Astrocyte of the spinal cord (primary cell): ENCODE measurements around the gene KRTAP10-10.
"Not testable (repeated sequence)": the region's sequence is repeated elsewhere in the genome, so short reads cannot be mapped to it uniquely, and the experiment has no call there.

Experiments
- DNase-seq: peaks from one replicate; pipeline ENCODE4 v3.0.0; 2011; ENCODE audit warnings: low read depth, low spot score
- H3K4me3 ChIP-seq: 2 replicates; pipeline ENCODE4 v1.5.1; 2011; ENCODE audit warnings: low read depth, mild to moderate bottlenecking, low read length, moderate library complexity
- in situ Hi-C: cut with HindIII; loops from 2 replicates; pipeline ENCODE4 v1.10.0; 2017; ENCODE audit warnings: low sequenced_read_pairs
- TF ChIP-seq, protein P1 (sequence below): IDR thresholded peaks from 2 replicates; pipeline ENCODE4 v1.5.1; 2012; ENCODE audit warnings: low read depth, mild to moderate bottlenecking, low read length, inconsistent platforms

KRTAP10-10 gene, protein sequence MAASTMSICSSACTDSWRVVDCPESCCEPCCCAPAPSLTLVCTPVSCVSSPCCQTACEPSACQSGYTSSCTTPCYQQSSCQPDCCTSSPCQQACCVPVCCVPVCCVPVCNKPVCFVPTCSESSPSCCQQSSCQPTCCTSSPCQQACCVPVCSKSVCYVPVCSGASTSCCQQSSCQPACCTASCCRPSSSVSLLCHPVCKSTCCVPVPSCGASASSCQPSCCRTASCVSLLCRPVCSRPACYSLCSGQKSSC

DNA sequence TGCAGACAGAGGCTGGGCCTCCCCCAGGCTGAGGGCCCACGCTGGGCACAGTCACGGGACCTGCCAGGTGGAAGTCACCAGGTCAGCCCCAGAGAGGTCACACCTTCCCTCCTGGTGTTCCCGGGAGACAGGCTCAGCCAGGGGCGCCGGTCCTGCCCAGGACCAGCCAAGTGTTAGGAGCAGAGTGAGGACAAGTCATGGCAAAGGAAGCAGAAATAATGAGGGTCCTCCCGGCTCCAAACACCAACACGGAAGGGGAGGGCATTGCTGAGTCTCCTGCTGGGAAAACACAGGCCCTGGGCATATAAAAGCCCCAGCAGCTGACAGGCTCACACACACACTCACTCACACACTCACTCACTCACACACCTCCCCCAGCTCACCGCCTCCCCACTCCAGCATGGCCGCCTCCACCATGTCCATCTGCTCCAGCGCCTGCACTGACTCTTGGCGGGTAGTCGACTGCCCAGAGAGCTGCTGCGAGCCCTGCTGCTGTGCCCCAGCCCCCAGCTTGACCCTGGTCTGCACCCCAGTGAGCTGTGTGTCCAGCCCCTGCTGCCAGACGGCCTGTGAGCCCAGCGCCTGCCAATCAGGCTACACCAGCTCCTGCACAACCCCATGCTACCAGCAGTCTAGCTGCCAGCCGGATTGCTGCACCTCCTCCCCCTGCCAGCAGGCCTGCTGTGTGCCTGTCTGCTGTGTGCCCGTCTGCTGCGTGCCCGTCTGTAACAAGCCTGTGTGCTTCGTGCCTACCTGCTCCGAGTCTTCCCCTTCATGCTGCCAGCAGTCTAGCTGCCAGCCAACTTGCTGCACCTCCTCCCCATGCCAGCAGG is at the start of gene KRTAP10-10:
Gene KRTAP10-10, plus strand, starts transcription at position 339 of the 833 bp plus-strand sequence. Its CDS starts 62 bp downstream, at position 401.
- in situ Hi-C loops: no loop called here
- no peak within 1 kb of the TSS for H3K4me3 ChIP-seq
- TF ChIP-seq, protein P1, sequence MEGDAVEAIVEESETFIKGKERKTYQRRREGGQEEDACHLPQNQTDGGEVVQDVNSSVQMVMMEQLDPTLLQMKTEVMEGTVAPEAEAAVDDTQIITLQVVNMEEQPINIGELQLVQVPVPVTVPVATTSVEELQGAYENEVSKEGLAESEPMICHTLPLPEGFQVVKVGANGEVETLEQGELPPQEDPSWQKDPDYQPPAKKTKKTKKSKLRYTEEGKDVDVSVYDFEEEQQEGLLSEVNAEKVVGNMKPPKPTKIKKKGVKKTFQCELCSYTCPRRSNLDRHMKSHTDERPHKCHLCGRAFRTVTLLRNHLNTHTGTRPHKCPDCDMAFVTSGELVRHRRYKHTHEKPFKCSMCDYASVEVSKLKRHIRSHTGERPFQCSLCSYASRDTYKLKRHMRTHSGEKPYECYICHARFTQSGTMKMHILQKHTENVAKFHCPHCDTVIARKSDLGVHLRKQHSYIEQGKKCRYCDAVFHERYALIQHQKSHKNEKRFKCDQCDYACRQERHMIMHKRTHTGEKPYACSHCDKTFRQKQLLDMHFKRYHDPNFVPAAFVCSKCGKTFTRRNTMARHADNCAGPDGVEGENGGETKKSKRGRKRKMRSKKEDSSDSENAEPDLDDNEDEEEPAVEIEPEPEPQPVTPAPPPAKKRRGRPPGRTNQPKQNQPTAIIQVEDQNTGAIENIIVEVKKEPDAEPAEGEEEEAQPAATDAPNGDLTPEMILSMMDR: no peak
- DNase-seq: no peak

DNA sequence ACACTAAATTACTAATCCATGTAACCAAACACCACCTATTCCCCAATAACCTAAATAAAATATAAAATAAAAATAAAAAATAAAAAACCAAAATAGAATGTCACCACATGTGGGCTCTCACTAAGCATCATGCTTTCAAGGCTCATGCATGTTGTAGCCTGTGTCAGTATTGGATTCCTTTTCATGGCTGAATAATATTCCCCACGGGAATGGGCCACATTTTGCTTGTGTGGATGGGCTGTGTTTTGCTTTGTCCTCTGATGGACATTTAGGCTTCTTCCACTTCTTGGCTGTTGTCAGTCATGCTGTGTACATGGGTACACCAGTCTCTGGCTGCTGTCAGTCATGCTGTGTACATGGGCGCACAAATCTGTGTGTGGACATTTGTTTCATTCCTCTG is 48.1 kb upstream of the KRTAP10-10 start:
- no peak for DNase-seq
- TF ChIP-seq, protein P1: no peak
- in situ Hi-C loops: no loop called here
- H3K4me3 ChIP-seq: no peak overlapping the region

DNA sequence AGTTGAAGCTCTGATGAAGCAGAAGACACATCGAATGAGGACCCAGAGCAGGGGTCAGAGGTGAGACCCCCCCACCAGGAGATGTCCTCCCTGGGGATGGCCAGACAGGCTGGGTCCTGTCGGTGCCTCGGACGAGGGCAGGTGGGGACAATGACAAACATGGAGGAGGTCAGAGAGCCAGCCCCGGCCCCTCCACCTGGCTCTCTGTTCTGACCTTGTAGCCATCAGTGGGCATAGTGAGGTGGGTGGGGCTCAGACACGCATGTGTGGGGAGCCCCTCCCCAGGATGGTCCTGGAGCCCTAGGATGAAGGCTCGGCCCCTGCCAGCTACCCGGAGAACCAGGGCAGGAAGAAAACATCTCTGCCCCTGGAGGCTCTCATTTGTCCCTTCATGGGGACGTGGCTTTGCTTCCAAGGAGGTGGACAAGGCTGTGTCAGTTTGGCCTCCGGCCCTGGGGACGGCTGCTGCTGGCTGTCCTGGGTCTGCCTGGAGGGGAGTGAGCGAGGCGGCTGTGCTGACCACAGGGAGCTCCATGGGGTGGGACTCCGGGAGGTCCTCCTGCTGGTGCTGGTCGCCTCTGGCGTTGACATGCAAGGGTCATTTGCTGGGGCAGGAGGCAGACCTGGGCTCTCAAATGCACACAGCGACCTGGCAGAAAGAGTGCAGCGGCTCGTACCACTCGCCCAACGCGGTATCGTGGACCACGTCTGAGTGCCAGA is 47.4 kb upstream of the KRTAP10-10 start:
- in situ Hi-C loops: no loop called here
- TF ChIP-seq, protein P1: no peak
- no peak overlapping the region for H3K4me3 ChIP-seq
- no peak for DNase-seq

DNA sequence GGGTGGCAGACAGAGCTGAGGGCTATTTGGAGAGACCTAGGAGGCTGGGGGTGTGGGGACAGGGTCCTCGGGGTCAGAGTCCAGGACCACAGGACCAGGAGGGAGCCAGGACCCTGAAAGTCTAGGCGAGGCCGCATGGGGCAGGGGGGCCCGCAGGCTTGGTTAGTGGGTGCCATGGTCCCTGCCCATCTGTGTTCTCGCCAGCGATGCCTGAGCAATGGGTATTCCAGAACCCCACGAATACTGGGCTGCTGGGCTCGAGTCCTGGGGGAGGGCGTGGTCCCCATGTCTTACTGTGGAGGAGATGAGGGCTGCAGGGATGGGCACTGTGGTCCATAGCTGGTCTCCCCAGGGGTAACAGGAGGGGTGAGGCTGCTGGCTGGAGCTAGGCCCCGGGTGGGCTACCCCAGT is 46.8 kb upstream of the KRTAP10-10 start:
- H3K4me3 ChIP-seq: no peak overlapping the region
- in situ Hi-C loops: no loop called here
- no peak for DNase-seq
- TF ChIP-seq, protein P1: no peak

DNA sequence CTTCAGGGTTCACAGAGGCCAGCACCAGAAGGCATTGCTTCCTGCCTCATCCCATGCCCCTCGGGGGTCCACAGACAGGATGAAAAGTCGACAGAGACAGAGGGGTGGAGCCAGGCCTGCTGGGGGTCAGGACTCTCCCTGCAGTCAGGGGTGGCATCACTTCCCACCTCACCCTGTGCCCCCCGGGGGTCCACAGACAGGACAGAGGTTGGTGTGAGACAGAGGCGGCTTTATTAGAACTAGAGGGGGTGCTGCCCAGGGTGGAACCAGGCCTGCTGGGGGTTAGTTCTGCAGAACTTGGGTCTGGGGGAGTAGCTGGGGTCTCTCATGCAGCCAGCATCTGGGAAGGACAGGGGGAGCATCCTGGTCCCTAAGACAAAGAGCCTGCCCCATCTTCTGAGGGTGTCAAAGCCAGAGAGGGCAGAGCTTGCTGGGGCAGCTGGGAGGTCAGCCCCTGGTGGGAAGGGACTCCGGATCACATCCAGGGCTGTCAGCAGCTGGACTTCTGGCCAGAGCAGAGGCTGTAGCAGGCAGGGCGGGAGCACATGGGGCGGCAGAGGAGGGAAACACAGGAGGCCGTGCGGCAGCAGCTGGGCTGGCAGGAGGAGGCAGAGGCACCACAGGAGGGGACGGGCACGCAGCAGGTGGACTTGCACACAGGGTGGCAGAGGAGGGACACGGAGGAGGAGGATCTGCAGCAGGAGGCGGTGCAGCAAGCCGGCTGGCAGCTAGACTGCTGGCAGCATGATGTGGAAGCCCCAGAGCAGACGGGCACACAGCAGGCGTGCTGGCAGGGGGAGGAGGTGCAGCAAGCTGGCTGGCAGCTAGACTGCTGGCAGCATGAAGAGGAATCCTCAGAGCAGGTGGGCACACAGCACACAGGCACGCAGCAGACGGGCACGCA is 46.0 kb upstream of the KRTAP10-10 start:
- DNase-seq, H3K4me3 ChIP-seq, in situ Hi-C loops: not testable (repeated sequence)

DNA sequence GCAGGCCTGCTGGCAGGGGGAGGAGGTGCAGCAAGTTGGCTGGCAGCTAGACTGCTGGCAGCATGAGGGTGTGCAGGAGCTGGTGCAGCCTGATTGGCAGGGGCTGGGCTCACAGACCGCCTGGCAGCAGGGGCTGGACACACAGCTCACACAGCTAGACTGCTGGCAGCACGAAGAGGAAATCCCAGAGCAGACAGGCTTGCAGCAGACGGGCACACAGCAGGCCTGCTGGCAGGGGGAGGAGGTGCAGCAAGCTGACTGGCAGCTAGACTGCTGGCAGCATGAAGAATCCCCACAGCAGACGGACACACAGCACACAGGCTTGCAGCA is 45.4 kb upstream of the KRTAP10-10 start:
- in situ Hi-C loops, DNase-seq, H3K4me3 ChIP-seq: not testable (repeated sequence)
